Measurements from ENCODE around the gene VAX1. TPM values are rescaled to one million over a fixed set of nuclear protein-coding genes. Genes with fewer than 3 reads are reported as not detected.

The VAX1 gene
- total RNA-seq, 1 donor from 2014 or later, result not detected

GRCh38 chr10:117139581-117140524, 1.8 kb upstream of the VAX1 start:
- H3K4me1 Mint-ChIP-seq, result peaks cover 17% of the 10 kb centered on the region
- H3K9me3 Mint-ChIP-seq, result peaks cover 3% of the 10 kb centered on the region
- H3K36me3 Mint-ChIP-seq, result no peaks in the 10 kb centered on the region
- TF ChIP-seq CTCF (IDR thresholded peaks at IDR 0.05; ENCODE audit: unreplicated experiment), result no peak
- no peak overlapping the region for H3K4me3 Mint-ChIP-seq
- no peak overlapping the region for H3K27ac Mint-ChIP-seq
- DNase-seq (ENCODE audit: low spot score in 2 of 2, unreplicated experiment in 2 of 2), result no peak
- H3K27me3 Mint-ChIP-seq (ENCODE audit: low read depth), result peaks cover 93% of the 10 kb centered on the region

- DNase-seq (ENCODE audit: low spot score in 2 of 2, unreplicated experiment in 2 of 2), result no peak
- no peak for TF ChIP-seq CTCF (IDR thresholded peaks at IDR 0.05; ENCODE audit: unreplicated experiment)
- Mint-ChIP-seq H3K36me3 (no peaks in the 10 kb centered on the region), H3K27ac (no peak overlapping the region), H3K4me3 (peak overlapping the region; percentile 26), H3K4me1 (peaks cover 19% of the 10 kb centered on the region), H3K27me3 (ENCODE audit: low read depth) (peaks cover 91% of the 10 kb centered on the region), H3K9me3 (no peaks in the 10 kb centered on the region)
Observed at GRCh38 chr10:117138838-117139580, 939 bp upstream of the VAX1 start.

- peak in 1 of 2 experiments; percentile 42 for DNase-seq (ENCODE audit: low spot score in 2 of 2, unreplicated experiment in 2 of 2)
- Mint-ChIP-seq H3K4me1 (peaks cover 35% of the 10 kb centered on the region), H3K27ac (no peak overlapping the region), H3K4me3 (peak overlapping the region; percentile 60), H3K9me3 (no peaks in the 10 kb centered on the region), H3K27me3 (ENCODE audit: low read depth) (peaks cover 91% of the 10 kb centered on the region), H3K36me3 (no peaks in the 10 kb centered on the region)
- TF ChIP-seq CTCF (IDR thresholded peaks at IDR 0.05; ENCODE audit: unreplicated experiment), result no peak
Observed at GRCh38 chr10:117137031-117137910, 799 bp downstream of the VAX1 start.

- Mint-ChIP-seq H3K9me3 (no peaks in the 10 kb centered on the region), H3K4me3 (peak overlapping the region; percentile 47), H3K4me1 (peaks cover 39% of the 10 kb centered on the region), H3K27ac (no peak overlapping the region), H3K36me3 (no peaks in the 10 kb centered on the region), H3K27me3 (ENCODE audit: low read depth) (peaks cover 91% of the 10 kb centered on the region)
- no peak for DNase-seq (ENCODE audit: low spot score in 2 of 2, unreplicated experiment in 2 of 2)
- TF ChIP-seq CTCF (IDR thresholded peaks at IDR 0.05; ENCODE audit: unreplicated experiment), result no peak
Observed at GRCh38 chr10:117136391-117136975, 1.6 kb downstream of the VAX1 start.

All from mesothelial cell of epicardium (in vitro differentiated cells).